ENCODE measurements around the gene METRNL.
"Not testable (repeated sequence)": the region's sequence is repeated elsewhere in the genome, so short reads cannot be mapped to it uniquely, and the experiment has no call there.

DNA sequence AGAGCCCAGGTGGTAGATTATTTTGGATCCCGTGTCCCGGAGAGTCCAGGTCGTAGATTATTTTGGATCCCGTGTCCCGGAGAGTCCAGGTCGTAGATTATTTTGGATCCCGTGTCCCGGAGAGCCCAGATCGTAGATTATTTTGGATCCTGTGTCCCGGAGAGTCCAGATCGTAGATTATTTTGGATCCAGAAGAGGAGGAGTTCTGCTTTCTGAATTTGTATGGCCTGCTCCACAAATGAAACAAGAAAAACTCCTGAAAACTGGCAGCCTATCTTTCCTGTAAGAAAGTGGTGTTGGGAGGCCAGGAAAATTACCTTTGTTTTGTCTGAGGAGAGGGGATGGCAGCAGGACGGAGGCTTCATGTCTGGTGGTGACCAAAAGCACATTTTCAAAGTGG is 42.1 kb downstream of the METRNL start:
- TF ChIP-seq, protein P1, sequence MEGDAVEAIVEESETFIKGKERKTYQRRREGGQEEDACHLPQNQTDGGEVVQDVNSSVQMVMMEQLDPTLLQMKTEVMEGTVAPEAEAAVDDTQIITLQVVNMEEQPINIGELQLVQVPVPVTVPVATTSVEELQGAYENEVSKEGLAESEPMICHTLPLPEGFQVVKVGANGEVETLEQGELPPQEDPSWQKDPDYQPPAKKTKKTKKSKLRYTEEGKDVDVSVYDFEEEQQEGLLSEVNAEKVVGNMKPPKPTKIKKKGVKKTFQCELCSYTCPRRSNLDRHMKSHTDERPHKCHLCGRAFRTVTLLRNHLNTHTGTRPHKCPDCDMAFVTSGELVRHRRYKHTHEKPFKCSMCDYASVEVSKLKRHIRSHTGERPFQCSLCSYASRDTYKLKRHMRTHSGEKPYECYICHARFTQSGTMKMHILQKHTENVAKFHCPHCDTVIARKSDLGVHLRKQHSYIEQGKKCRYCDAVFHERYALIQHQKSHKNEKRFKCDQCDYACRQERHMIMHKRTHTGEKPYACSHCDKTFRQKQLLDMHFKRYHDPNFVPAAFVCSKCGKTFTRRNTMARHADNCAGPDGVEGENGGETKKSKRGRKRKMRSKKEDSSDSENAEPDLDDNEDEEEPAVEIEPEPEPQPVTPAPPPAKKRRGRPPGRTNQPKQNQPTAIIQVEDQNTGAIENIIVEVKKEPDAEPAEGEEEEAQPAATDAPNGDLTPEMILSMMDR (IDR thresholded peaks at IDR 0.05; ENCODE audit: low read length), result not testable (repeated sequence)
- TF ChIP-seq EZH2 (IDR thresholded peaks at IDR 0.05; ENCODE audit: borderline replicate concordance, low read length), result not testable (repeated sequence)

Data from OCI-LY1 (cell line).